NB4 (cell line): ENCODE measurements around the gene RPS6KA2.

ENCODE experiments used
- DNase-seq: peaks from one replicate; pipeline ENCODE4 v3.0.0; 2010; ENCODE audit warnings: low read depth
- H3K4me3 ChIP-seq: one replicate; pipeline ENCODE4 v1.5.1; 2011; ENCODE audit warnings: mild to moderate bottlenecking, low read depth, low read length, moderate library complexity
- MYC ChIP-seq: IDR thresholded peaks from 2 replicates; pipeline ENCODE4 v1.6.1; 2011; ENCODE audit warnings: low read depth, low read length
- POLR2A ChIP-seq: IDR thresholded peaks from 2 replicates; pipeline ENCODE4 v1.6.1; 2011; ENCODE audit warnings: mild to moderate bottlenecking; ENCODE audit not compliant: insufficient read length; ENCODE audit errors: extremely low read depth
- TF ChIP-seq, protein P1 (sequence below): IDR thresholded peaks from 2 replicates; pipeline ENCODE4 v1.6.1; 2011; ENCODE audit warnings: low read depth, low read length
- TF ChIP-seq, protein P2 (sequence below): IDR thresholded peaks from one replicate; pipeline ENCODE4 v1.5.1; 2012; ENCODE audit warnings: low read depth, low read length

Gene RPS6KA2

DNA sequence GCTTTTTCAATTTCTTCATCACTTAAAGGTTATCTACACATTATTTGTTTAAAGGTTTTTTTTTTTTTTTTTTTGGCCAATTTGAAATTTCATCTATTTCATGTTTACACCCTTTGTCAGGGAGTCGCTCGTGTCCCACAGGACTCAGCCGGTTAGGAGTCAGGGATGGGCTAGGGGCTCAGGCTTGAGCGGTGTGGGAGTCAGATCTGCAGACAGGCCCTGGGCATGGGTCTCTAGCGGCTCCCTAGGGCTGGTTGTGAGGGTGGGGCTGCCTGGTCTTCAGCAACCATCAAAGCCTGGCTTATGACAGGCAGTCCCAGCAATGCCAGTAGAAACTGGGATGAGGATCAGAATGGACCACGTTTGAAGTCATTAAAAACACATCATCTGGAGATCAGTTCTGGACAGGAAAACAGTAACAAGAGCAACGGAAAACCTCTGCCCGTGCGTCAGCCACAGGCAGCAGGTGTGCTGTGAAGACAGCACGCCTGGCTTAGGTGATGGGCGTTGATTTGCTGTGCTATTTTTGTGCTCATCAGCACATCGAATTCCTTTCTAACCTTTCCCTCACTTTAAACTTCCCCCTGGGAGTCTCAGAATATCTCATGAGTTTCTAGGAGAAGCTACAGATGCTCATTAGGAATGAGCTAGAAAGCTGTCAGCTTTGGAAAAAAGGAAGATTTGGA lies 153.0 kb downstream of the RPS6KA2 start:
- no peak for DNase-seq
- H3K4me3 ChIP-seq = no peak overlapping the region
- no peak for TF ChIP-seq MYC
- TF ChIP-seq, protein P1, sequence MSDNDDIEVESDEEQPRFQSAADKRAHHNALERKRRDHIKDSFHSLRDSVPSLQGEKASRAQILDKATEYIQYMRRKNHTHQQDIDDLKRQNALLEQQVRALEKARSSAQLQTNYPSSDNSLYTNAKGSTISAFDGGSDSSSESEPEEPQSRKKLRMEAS = no peak
- no peak for TF ChIP-seq POLR2A
- TF ChIP-seq, protein P2, sequence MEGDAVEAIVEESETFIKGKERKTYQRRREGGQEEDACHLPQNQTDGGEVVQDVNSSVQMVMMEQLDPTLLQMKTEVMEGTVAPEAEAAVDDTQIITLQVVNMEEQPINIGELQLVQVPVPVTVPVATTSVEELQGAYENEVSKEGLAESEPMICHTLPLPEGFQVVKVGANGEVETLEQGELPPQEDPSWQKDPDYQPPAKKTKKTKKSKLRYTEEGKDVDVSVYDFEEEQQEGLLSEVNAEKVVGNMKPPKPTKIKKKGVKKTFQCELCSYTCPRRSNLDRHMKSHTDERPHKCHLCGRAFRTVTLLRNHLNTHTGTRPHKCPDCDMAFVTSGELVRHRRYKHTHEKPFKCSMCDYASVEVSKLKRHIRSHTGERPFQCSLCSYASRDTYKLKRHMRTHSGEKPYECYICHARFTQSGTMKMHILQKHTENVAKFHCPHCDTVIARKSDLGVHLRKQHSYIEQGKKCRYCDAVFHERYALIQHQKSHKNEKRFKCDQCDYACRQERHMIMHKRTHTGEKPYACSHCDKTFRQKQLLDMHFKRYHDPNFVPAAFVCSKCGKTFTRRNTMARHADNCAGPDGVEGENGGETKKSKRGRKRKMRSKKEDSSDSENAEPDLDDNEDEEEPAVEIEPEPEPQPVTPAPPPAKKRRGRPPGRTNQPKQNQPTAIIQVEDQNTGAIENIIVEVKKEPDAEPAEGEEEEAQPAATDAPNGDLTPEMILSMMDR = no peak

DNA sequence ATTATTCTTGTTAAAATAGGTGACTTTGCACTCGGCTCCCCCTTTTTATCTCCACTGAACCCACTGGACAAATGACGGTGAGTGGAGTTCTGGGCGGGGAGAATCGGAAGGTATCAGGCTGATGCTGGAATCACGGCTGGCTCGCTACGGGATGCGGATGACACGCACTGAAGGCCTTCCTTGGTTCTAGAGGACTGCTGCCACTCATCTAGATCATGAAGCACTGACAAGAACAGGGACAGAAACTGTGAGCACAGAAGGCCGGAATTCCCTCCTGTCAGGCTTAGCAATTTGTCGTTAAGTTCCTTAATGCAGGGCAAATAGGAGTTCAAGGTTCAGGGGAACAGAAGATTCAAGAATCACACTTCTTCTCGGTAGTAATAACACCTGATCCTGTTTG lies 154.4 kb downstream of the RPS6KA2 start:
- no peak overlapping the region for H3K4me3 ChIP-seq
- DNase-seq = no peak
- TF ChIP-seq, protein P1 = no peak
- TF ChIP-seq, protein P2 = no peak
- TF ChIP-seq MYC (no peak), POLR2A (no peak)

DNA sequence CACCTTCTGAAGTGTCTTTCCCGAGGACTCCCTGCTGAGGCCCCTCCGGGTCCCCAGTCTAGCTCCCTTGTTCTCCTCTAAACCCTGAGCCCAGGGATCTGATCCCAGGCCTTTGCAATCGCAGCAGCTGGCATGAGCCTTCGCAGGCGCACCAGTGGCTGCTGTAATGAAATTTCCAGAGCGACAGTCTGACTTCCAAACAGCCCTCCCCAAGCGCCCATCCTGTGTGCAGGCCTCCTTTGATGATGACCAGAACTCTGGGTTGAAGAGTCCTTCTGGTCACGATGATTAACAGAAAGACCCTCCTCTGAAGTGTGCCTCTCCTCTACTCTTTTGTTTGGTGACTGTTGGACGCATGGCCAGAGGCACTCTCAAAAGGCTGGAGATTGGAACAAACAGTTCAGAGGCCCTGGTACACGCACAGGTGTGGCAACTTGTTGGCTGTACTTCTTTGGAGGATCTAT lies 155.2 kb downstream of the RPS6KA2 start:
- TF ChIP-seq, protein P1 = no peak
- no peak for TF ChIP-seq MYC
- TF ChIP-seq POLR2A = no peak
- TF ChIP-seq, protein P2 = no peak
- no peak overlapping the region for H3K4me3 ChIP-seq
- DNase-seq = no peak

DNA sequence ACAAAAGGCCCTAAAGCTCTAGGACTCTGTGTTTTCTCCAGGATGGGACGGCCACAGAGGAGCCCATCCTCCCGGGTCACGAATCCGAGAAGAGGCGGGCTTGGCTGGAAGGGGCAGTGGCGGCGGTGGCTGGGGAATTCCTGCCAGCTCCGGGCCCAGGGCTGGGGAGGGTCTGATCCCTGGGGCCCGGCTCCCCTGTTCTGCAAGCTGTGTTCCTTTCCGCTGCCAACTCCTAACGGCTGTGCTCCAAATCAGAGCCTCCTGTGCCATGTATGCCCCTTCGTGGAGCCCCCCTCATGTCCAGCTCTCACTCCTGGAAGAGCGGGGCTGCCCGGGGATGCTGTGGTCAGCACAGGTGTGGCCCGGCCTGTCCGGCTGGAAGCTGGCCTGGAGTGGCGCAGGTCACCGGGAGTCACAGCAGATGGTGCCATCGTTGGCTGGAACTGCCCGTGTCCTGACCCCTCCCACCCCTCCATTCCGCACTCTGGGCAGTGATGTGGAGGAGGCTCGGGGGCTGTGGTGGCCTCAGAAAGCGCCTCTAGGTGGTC lies 156.1 kb downstream of the RPS6KA2 start:
- H3K4me3 ChIP-seq = no peak overlapping the region
- DNase-seq = no peak
- TF ChIP-seq MYC = no peak
- TF ChIP-seq POLR2A = no peak
- TF ChIP-seq, protein P2 = no peak
- TF ChIP-seq, protein P1 = no peak

DNA sequence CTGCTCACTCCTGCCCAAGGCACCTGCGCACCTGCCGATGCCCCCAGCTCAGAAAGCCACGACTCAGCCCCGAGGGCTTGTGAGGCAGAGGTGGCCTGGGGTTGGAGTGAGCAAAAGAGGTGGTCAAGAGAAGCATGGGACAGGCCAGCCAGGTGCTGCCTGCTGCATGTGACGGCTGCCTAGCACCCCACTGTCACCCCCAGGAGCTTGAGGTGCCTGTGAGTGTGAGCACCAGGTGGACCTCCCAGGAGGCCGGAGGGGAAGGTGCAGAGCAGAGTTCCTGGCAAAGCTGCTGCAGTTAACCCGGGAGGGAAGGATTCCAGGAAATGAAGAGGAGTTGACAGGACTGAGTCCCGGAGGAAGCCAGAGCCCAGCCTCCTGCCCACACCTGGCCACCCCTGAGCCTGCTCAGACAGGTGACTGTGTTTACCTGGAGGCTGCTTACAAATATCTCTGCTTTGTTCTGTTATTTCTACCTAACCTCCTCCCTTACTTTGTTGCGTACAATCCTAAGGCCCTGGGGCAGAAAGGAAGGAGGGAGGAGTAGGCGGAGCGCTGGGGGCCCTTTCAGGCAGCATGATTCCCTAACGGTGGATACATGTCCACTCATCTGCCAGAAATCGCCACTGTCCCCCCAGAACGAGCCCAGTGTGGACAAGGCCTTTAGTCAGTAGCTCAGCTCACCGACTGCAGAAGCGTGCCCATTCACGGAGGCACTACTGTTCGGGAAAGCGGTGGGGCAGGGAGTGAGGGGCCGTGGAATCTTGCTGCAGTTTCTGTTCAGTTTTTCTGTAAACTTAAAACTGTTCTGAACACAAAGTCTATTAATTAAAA lies 156.8 kb downstream of the RPS6KA2 start:
- TF ChIP-seq POLR2A = no peak
- TF ChIP-seq, protein P1 = no peak
- TF ChIP-seq, protein P2 = no peak
- no peak for TF ChIP-seq MYC
- no peak for DNase-seq

More for the DNA sequence above, 156.8 kb downstream of the RPS6KA2 start:
- no peak overlapping the region for H3K4me3 ChIP-seq
